Colon (tissue), 2 donors: Measurements from ENCODE around the gene RTEL1.

ENCODE experiments used
- FAIRE-seq: peaks from 2 replicates; lab custom pipeline; 2012; peaks lifted over from hg19 to GRCh38; lab: Jason Lieb, UNC
- donor health status: control.
- donor health status: control.

Gene RTEL1

GRCh38 chr20:63690003-63690897 lies 32.1 kb downstream of the RTEL1 start:
- no peak for FAIRE-seq

- no peak for FAIRE-seq
Observed at GRCh38 chr20:63690898-63691710, 33.0 kb downstream of the RTEL1 start.

- no peak for FAIRE-seq
Observed at GRCh38 chr20:63691711-63692435, 33.8 kb downstream of the RTEL1 start.

GRCh38 chr20:63692436-63693082 lies 34.4 kb downstream of the RTEL1 start:
- FAIRE-seq: no peak

- FAIRE-seq: no peak
Observed at GRCh38 chr20:63693083-63693732, 35.1 kb downstream of the RTEL1 start.

GRCh38 chr20:63693733-63694583 lies 35.8 kb downstream of the RTEL1 start:
- no peak for FAIRE-seq

- FAIRE-seq: no peak
Observed at GRCh38 chr20:63694584-63695423, 36.7 kb downstream of the RTEL1 start.

- FAIRE-seq: no peak
Observed at GRCh38 chr20:63695424-63696305, 37.6 kb downstream of the RTEL1 start.

GRCh38 chr20:63696306-63696627 lies 38.2 kb downstream of the RTEL1 start:
- FAIRE-seq: no peak

GRCh38 chr20:63696628-63697356 lies 38.7 kb downstream of the RTEL1 start, which contains the start of gene TNFRSF6B:
Gene TNFRSF6B, plus strand, starts transcription at chr20:63696652. Its CDS starts 116 bp downstream, at chr20:63696768.
- no peak for FAIRE-seq

GRCh38 chr20:63697357-63697867 lies 39.3 kb downstream of the RTEL1 start:
- FAIRE-seq: no peak

- no peak for FAIRE-seq
Observed at GRCh38 chr20:63697868-63698545, 39.9 kb downstream of the RTEL1 start.

- no peak for FAIRE-seq
Observed at GRCh38 chr20:63698739-63699465, 40.8 kb downstream of the RTEL1 start.

- no peak for FAIRE-seq
Observed at GRCh38 chr20:63699466-63700198, 41.5 kb downstream of the RTEL1 start.

- no peak for FAIRE-seq
Observed at GRCh38 chr20:63700199-63701050, 42.3 kb downstream of the RTEL1 start.
